Body of pancreas (tissue), 4 donors: Measurements from ENCODE around the gene ADAMTSL4.

Source experiments
- CTCF ChIP-seq, 7 experiments: fragments of 450-650 bp in 4 of 7; fragments of 200-600 bp in 3 of 7; sonication (generic) in 3 of 7; IDR thresholded peaks; one replicate each; pipeline ENCODE4 v1.5.1; 2016 to 2019; ENCODE audit warnings: antibody characterized with exemption in 7 of 7
- POLR2A ChIP-seq, 3 donors: fragments of 450-650 bp; IDR thresholded peaks; one replicate each; pipeline ENCODE4 v1.6.1; 2016; ENCODE audit warnings: antibody characterized with exemption in 3 of 3, mild to moderate bottlenecking in 2 of 3

DNA sequence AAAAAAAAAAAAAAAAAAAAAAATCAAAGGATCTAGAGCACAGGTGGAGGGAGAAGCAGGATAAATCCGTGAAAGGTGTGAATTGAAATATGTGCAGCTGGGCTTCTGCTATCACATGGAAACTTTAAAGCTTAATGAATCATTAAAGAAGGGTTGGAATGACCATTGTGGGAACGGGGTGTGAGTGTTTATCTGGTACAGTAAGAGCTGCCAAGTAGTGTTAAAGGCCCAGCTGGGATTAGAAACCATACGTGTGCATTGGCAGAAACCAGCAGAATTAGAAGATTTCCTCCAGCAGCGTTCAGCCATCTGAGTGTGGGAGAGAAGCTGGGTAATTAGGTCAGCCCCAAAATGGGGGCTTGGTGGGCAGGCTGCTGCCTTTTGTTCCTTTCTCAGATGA, 20.2 kb upstream of the ADAMTSL4 start:
- TF ChIP-seq CTCF (IDR thresholded peaks at IDR 0.05) (no peak), POLR2A (IDR thresholded peaks at IDR 0.05) (no peak)
